ENCODE measurements around the gene ALPL.

ALPL gene

DNA sequence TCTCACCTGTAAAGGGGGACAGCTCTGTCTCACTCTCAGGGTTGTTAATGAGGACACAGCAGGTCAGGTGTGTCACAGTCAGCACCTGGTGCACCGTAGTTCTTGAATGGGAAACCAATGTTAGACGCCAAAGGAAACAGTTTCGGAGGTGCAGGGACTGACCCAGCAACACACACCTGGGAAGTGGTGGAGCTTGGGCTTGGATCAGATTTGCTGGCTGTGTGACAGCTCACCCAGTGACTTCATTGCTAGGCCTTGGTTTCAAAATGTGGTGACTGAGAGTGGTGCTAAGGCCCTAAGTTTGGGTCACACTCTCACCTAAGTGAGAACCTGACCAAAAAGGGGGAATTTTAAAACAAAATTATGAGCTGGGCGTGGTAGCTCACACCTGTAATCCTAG is 34.9 kb downstream of the ALPL start:
- TF ChIP-seq REST (IDR thresholded peaks at IDR 0.05; ENCODE audit: insufficient read depth in 1 of 2, low read depth in 2 of 2, low read length in 2 of 2): no peak
- no peak for TF ChIP-seq TAF1 (IDR thresholded peaks at IDR 0.05; ENCODE audit: borderline replicate concordance, insufficient read depth, low read length)
- TF ChIP-seq FOXP2 (optimal IDR thresholded peaks at IDR 0.05; ENCODE audit: borderline replicate concordance, extremely low read depth, extremely low read length, insufficient read depth): no peak
- no peak for TF ChIP-seq POLR2AphosphoS5 (IDR thresholded peaks at IDR 0.05; ENCODE audit: low read depth, low read length)
- no peak for TF ChIP-seq SIN3A (IDR thresholded peaks at IDR 0.05; ENCODE audit: borderline replicate concordance, insufficient read depth, low read length)

DNA sequence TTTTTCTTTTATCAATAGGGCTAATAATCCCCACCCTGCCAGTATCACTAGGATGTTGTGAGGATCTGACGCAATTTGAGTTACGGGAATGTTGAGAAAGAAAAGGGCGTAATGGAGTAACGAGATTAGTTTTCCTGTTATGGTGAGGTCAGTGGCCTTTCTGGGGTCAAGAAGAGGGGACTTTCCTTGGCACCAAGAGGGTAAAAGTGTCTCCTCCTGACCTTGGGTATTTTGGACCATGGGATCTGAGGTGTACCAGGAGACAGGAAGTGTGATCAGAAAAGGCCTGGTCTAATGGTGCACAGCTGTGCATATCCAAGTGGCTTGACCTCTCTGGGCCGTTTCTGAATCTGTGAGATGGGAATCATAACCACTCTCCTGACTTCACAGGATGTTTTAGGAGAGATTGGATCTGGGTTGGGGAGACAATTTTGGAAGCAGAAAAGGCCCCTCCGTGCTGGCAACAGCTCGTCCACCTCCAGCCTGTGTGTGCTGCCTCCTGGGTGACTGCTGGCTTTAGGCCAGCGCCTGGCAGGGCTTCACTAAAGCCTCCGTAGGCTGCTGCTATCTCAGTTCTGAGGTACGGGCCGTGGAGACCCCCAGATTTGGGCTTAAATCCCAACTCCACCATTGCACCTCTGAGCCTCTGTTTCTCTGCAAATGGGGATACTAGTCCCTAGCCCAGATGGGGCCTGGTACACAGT is 37.1 kb downstream of the ALPL start:
- TF ChIP-seq POLR2AphosphoS5 (IDR thresholded peaks at IDR 0.05; ENCODE audit: low read depth, low read length) (no peak), REST (IDR thresholded peaks at IDR 0.05; ENCODE audit: insufficient read depth in 1 of 2, low read depth in 2 of 2, low read length in 2 of 2) (no peak), FOXP2 (optimal IDR thresholded peaks at IDR 0.05; ENCODE audit: borderline replicate concordance, extremely low read depth, extremely low read length, insufficient read depth) (no peak), TAF1 (IDR thresholded peaks at IDR 0.05; ENCODE audit: borderline replicate concordance, insufficient read depth, low read length) (no peak), SIN3A (IDR thresholded peaks at IDR 0.05; ENCODE audit: borderline replicate concordance, insufficient read depth, low read length) (no peak)

DNA sequence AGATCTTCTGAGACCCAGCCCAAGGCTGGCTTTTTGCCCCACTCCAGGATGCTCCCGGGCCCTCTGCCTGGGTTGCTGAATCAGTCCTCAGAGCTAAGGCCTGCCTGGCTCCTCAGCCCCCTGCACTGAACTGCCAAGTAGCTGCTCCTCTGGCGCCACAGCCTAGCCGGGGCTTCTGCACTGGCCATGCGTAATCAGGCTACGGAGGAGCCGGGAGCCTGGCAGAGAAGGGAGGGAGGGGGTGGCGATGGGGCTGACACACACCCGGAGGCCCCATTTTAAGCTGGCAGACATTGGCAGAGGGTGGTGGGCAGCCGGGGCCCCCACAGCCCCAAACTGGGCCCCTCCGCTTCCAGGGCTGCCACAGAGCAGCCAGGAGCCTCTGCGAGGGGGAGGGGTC is 38.7 kb downstream of the ALPL start:
- TF ChIP-seq TAF1 (IDR thresholded peaks at IDR 0.05; ENCODE audit: borderline replicate concordance, insufficient read depth, low read length) (no peak), FOXP2 (optimal IDR thresholded peaks at IDR 0.05; ENCODE audit: borderline replicate concordance, extremely low read depth, extremely low read length, insufficient read depth) (no peak), POLR2AphosphoS5 (IDR thresholded peaks at IDR 0.05; ENCODE audit: low read depth, low read length) (no peak), SIN3A (IDR thresholded peaks at IDR 0.05; ENCODE audit: borderline replicate concordance, insufficient read depth, low read length) (no peak), REST (IDR thresholded peaks at IDR 0.05; ENCODE audit: insufficient read depth in 1 of 2, low read depth in 2 of 2, low read length in 2 of 2) (no peak)

DNA sequence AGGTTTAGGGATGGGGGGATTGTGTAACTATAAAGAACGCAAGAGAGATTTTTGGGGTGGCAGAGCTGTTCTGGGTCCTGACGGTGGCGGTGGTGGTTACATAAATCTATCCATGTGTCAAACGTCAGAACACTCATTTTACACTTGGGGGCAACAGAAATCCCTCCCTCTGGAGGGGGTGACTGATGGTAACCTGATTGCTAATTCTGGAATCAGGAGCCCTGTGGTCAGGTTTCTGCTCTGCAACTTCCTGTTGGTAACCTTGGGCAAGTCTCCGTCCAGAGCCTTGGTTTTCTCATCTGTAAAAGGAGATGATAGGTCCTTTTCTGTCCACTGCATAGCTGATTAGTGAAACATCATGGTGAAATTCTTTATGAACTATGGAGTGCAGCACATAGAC is 40.9 kb downstream of the ALPL start:
- TF ChIP-seq POLR2AphosphoS5 (IDR thresholded peaks at IDR 0.05; ENCODE audit: low read depth, low read length): no peak
- no peak for TF ChIP-seq REST (IDR thresholded peaks at IDR 0.05; ENCODE audit: insufficient read depth in 1 of 2, low read depth in 2 of 2, low read length in 2 of 2)
- TF ChIP-seq SIN3A (IDR thresholded peaks at IDR 0.05; ENCODE audit: borderline replicate concordance, insufficient read depth, low read length): no peak
